ENCODE measurements around the gene TFCP2L1.

The TFCP2L1 gene

DNA sequence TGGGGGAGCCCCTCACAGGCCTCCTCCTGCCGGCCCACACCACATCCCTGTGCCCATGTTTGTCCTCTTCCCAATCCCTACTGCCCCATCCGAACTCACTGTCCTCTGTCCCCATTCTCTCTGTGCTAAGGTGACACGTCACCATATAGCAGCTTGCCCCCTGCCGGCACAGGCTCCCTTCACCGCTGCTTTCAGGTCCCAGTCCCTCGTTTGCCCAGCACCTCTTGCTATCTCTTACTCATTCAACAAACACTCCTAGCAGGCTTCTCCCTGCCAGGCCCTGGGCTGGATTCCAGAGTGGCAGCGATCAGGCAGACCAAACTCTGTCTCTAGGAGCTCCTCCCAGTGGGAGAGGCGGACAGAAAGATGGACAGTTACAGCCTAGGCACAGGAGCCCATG, 74.3 kb downstream of the TFCP2L1 start:
- Histone ChIP-seq H3K36me3 (ENCODE audit: insufficient read depth, low read length) (no peaks in the 10 kb centered on the region), H3K27ac (no peak overlapping the region), H3K4me3 (no peak overlapping the region), H3K9ac (ENCODE audit: insufficient read length) (no peak overlapping the region), H3K9me3 (ENCODE audit: low read depth, low read length) (no peaks in the 10 kb centered on the region)
- DNase-seq (ENCODE audit: low read depth, low spot score) = no peak
- TF ChIP-seq POLR2AphosphoS5 (IDR thresholded peaks at IDR 0.05; ENCODE audit: borderline replicate concordance, low read depth, low read length) (no peak), FOXP2 (optimal IDR thresholded peaks at IDR 0.05; ENCODE audit: control extremely low read depth, extremely low read length, insufficient read depth) (no peak), EZH2 (IDR thresholded peaks at IDR 0.05) (no peak)

GRCh38 chr2:121209014-121209610, 75.9 kb downstream of the TFCP2L1 start:
- Histone ChIP-seq H3K36me3 (ENCODE audit: insufficient read depth, low read length) (no peaks in the 10 kb centered on the region), H3K9ac (ENCODE audit: insufficient read length) (no peak overlapping the region), H3K9me3 (ENCODE audit: low read depth, low read length) (no peaks in the 10 kb centered on the region), H3K4me3 (no peak overlapping the region), H3K27ac (no peak overlapping the region)
- TF ChIP-seq POLR2AphosphoS5 (IDR thresholded peaks at IDR 0.05; ENCODE audit: borderline replicate concordance, low read depth, low read length) = no peak
- no peak for TF ChIP-seq FOXP2 (optimal IDR thresholded peaks at IDR 0.05; ENCODE audit: control extremely low read depth, extremely low read length, insufficient read depth)
- no peak for TF ChIP-seq EZH2 (IDR thresholded peaks at IDR 0.05)
- no peak for DNase-seq (ENCODE audit: low read depth, low spot score)

GRCh38 chr2:121207494-121207893, 77.5 kb downstream of the TFCP2L1 start:
- no peak overlapping the region for H3K9ac ChIP-seq (ENCODE audit: insufficient read length)
- TF ChIP-seq FOXP2 (optimal IDR thresholded peaks at IDR 0.05; ENCODE audit: control extremely low read depth, extremely low read length, insufficient read depth) (no peak), EZH2 (IDR thresholded peaks at IDR 0.05) (no peak), POLR2AphosphoS5 (IDR thresholded peaks at IDR 0.05; ENCODE audit: borderline replicate concordance, low read depth, low read length) (no peak)

DNA sequence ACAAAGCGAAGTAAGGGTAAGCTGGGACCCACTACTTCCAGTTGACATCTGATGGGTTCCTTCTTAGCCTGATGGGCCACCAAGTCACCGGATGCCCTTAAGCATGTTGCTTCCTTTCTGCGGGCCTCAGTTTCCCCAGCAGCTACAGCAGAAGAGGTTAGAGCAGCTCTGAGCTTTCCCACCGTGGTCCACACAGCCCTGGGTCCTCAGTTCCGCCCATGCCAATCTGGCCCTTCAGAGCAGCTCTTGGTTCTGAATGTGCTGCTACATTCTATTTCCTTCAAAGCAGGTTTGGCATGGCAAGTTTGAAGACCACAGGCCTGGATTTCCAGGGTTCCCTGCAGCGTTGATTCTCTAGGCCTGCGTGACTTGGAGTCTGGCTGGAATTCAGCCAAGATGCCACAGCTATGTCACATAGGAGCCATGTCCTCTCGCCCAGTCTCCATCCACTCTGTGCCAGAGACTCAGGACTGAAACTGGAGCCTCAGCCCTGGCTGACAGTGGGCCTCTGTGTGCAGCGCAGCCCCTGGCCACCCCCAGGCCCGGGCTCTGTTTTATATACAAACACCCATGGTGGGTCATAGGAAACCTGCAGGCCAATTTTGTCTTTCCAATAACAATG, 79.6 kb downstream of the TFCP2L1 start:
- Histone ChIP-seq H3K36me3 (ENCODE audit: insufficient read depth, low read length) (no peaks in the 10 kb centered on the region), H3K9me3 (ENCODE audit: low read depth, low read length) (no peaks in the 10 kb centered on the region), H3K27ac (no peak overlapping the region), H3K9ac (ENCODE audit: insufficient read length) (no peak overlapping the region), H3K4me3 (no peak overlapping the region)
- no peak for DNase-seq (ENCODE audit: low read depth, low spot score)
- no peak for TF ChIP-seq EZH2 (IDR thresholded peaks at IDR 0.05)
- TF ChIP-seq POLR2AphosphoS5 (IDR thresholded peaks at IDR 0.05; ENCODE audit: borderline replicate concordance, low read depth, low read length) = no peak
- no peak for TF ChIP-seq FOXP2 (optimal IDR thresholded peaks at IDR 0.05; ENCODE audit: control extremely low read depth, extremely low read length, insufficient read depth)

More at GRCh38 chr2:121207494-121207893, 77.5 kb downstream of the TFCP2L1 start:
- H3K4me3 ChIP-seq = no peak overlapping the region
- no peak overlapping the region for H3K27ac ChIP-seq
- no peaks in the 10 kb centered on the region for H3K9me3 ChIP-seq (ENCODE audit: low read depth, low read length)
- no peak for DNase-seq (ENCODE audit: low read depth, low spot score)
- H3K36me3 ChIP-seq (ENCODE audit: insufficient read depth, low read length) = no peaks in the 10 kb centered on the region

- Histone ChIP-seq H3K36me3 (ENCODE audit: insufficient read depth, low read length) (no peaks in the 10 kb centered on the region), H3K27ac (no peak overlapping the region), H3K9ac (ENCODE audit: insufficient read length) (no peak overlapping the region), H3K4me3 (no peak overlapping the region), H3K9me3 (ENCODE audit: low read depth, low read length) (no peaks in the 10 kb centered on the region)
- no peak for DNase-seq (ENCODE audit: low read depth, low spot score)
- TF ChIP-seq POLR2AphosphoS5 (IDR thresholded peaks at IDR 0.05; ENCODE audit: borderline replicate concordance, low read depth, low read length) (no peak), EZH2 (IDR thresholded peaks at IDR 0.05) (no peak), FOXP2 (optimal IDR thresholded peaks at IDR 0.05; ENCODE audit: control extremely low read depth, extremely low read length, insufficient read depth) (no peak)
Measured at GRCh38 chr2:121203591-121204249, 81.3 kb downstream of the TFCP2L1 start.

- Histone ChIP-seq H3K27ac (no peak overlapping the region), H3K9ac (ENCODE audit: insufficient read length) (no peak overlapping the region), H3K36me3 (ENCODE audit: insufficient read depth, low read length) (no peaks in the 10 kb centered on the region), H3K9me3 (ENCODE audit: low read depth, low read length) (no peaks in the 10 kb centered on the region), H3K4me3 (no peak overlapping the region)
- no peak for DNase-seq (ENCODE audit: low read depth, low spot score)
- TF ChIP-seq POLR2AphosphoS5 (IDR thresholded peaks at IDR 0.05; ENCODE audit: borderline replicate concordance, low read depth, low read length) (no peak), EZH2 (IDR thresholded peaks at IDR 0.05) (no peak), FOXP2 (optimal IDR thresholded peaks at IDR 0.05; ENCODE audit: control extremely low read depth, extremely low read length, insufficient read depth) (no peak)
Measured at GRCh38 chr2:121202541-121203310, 82.3 kb downstream of the TFCP2L1 start.

GRCh38 chr2:121201796-121202195, 83.2 kb downstream of the TFCP2L1 start:
- Histone ChIP-seq H3K9ac (ENCODE audit: insufficient read length) (no peak overlapping the region), H3K27ac (no peak overlapping the region), H3K9me3 (ENCODE audit: low read depth, low read length) (no peaks in the 10 kb centered on the region), H3K4me3 (no peak overlapping the region), H3K36me3 (ENCODE audit: insufficient read depth, low read length) (no peaks in the 10 kb centered on the region)
- TF ChIP-seq EZH2 (IDR thresholded peaks at IDR 0.05) = no peak
- TF ChIP-seq FOXP2 (optimal IDR thresholded peaks at IDR 0.05; ENCODE audit: control extremely low read depth, extremely low read length, insufficient read depth) = no peak
- TF ChIP-seq POLR2AphosphoS5 (IDR thresholded peaks at IDR 0.05; ENCODE audit: borderline replicate concordance, low read depth, low read length) = no peak
- no peak for DNase-seq (ENCODE audit: low read depth, low spot score)

Data from SK-N-MC (cell line).